Measurements from ENCODE around the gene LGALS1.

Gene LGALS1

DNA sequence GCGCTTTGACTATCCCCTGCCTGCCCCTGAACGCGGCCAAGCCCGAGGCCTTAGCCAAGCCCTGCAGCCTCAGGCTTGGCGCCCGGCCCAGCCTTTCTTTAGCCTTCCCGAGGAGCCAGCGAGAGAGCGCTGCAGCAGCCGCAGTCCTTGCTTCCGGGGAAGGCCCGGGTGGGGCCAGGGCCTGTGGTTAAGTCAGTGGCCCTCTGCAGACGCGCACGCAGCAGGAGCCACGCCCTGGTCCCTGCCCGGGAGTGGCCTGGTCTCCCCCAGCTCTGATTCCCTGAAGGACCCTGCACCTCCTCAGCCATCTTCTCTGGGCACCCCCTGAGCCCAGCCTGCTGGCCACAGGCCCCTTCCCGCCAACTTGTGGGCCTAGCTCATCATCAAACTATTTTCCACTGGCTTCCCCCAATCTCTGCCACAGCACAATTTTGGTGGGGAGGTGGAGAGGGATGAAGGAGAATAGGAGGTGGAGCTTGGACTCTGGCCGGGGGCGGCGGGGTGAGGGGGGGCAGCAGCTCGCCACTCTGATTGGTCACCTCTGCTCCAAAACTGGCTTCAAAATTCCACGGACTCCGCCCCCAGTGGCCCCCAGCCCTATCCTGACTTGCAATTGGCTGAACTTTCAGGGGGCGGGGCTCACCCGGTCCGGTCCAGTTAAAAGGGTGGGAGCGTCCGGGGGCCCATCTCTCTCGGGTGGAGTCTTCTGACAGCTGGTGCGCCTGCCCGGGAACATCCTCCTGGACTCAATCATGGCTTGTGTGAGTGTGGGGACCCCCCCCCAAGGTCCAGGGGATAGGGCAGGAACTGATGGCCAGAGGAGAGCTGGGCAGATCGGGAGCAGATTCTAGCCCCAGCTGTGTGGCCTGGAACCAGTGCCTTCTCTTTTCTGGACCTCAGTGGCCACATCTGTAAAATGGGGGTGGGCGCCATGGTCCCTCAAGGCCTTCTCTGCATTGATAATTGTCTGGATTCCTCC, at the start of gene LGALS1:
LGALS1 (plus strand) TSS at position 686 of the 979 bp plus-strand sequence; CDS start at position 753, 67 bp downstream.
- DNase-seq (ENCODE audit: low read depth): no peak

GRCh38 chr22:37625737-37626136, 49.7 kb upstream of the LGALS1 start:
- no peak for DNase-seq (ENCODE audit: low read depth)

- no peak for DNase-seq (ENCODE audit: low read depth)
These were observed 49.3 kb upstream of the LGALS1 start for GRCh38 chr22:37626144-37626543.

- DNase-seq (ENCODE audit: low read depth): no peak
These were observed 48.8 kb upstream of the LGALS1 start for GRCh38 chr22:37626556-37627075.

- no peak for DNase-seq (ENCODE audit: low read depth)
These were observed 48.3 kb upstream of the LGALS1 start for GRCh38 chr22:37627121-37627520.

DNA sequence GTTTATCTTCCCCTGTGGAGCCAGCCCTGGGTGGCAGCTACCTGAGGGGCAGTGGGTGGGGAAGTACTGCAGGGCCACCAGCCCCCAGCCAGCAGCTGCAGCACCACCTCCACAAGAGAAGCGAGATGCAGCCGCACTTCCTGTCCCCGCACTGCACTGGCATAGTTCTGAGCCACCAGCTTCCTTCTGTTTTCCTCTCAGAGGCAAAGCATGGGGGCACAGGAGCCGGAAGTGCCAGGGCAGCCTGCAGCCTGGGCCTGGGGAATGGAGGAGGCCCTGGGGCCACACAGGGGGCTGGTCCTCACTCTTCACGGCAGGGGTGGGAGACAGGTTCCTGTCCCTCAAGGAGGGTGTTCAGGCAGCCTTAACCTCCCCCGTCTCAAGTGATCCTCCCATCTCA, 47.9 kb upstream of the LGALS1 start:
- DNase-seq (ENCODE audit: low read depth): no peak

GRCh38 chr22:37628830-37629229, 46.6 kb upstream of the LGALS1 start:
- no peak for DNase-seq (ENCODE audit: low read depth)

DNA sequence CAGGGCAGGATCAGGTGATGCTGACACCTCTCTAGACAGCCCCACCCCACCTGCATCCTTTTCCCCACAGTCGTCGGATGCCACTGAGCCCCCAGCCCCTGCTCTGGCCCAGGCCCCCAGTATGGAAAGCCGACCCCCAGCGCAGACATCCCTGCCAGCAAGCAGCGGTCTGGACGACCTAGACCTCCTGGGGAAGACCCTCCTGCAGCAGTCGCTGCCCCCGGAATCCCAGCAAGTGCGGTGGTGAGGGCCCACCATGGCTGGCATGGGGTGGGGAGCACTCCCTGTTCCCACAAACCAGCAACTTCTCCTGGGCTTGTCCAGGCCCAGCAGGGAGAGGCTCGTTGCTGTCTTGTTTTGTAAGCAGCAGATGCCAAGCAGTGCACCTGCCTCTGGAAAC, 45.5 kb upstream of the LGALS1 start:
- DNase-seq (ENCODE audit: low read depth): no peak

- no peak for DNase-seq (ENCODE audit: low read depth)
These were observed 44.5 kb upstream of the LGALS1 start for GRCh38 chr22:37630839-37631435.

DNA sequence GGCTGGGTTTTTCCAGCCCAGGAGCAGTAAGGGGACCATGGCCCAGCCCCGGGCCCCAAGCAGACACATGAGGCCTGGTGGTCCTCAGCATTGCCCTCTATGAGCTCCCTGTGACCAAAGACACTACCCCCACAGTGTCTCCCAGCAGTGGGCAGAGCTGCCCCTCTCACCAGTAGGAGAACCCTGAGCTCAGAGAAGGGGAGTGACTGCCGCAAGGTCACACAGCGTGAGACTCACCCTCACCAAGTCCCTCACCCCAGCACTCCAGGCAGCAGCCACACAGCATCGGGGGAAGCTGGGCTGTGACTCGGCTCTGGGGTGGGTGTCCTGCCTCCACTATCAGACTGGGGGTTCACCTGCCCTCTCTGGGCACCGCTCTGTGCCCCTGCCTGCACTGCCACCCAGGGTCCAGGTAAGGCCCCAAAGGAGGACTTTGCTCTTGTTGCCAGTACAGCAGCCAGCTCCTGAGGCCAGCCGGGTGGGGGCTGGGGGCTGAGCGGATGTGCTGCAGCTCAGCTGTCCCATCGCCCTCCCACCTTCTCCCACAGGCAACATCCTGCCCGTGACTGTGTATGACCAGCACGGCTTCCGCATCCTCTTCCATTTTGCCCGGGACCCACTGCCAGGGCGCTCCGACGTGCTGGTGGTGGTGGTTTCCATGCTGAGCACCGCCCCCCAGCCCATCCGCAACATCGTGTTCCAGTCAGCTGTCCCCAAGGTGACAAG, 43.8 kb upstream of the LGALS1 start:
- no peak for DNase-seq (ENCODE audit: low read depth)

DNA sequence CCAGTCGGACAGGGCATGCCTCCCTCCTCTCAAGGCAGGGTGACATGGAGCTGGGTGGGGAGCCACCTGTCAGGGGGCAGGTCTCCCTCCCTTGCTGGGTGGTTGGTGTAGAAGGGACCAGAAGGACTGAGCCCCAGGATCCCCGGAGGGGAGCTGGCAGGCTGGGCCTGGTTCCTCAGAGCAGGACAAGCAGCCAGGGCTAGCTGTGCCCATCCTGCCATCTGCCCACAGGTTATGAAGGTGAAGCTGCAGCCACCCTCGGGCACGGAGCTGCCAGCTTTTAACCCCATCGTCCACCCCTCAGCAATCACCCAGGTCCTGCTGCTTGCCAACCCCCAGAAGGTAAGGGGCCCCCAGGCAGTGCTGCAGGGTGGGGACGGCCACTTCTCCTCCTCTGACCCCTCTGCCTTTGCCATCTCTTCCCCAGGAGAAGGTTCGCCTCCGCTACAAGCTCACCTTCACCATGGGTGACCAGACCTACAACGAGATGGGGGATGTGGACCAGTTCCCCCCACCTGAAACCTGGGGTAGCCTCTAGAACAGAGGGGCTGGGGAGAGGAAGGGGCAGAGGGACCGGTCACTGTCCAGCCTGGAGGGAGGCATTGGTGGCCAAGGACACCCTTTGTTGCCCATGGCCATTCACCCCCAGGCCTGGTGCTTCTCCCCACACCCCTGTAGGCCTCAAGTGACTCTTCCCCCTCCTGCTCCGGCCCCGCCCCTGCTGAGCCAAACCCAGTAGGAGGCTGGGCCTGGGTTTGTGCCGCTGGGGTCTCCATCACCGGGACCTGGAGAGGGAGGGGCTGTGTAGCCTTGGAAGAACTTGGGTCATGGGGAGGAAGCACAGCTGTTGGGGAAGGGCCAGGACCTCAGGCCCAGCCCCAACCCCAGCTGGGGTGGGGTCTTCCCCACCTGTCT, 43.0 kb upstream of the LGALS1 start:
- no peak for DNase-seq (ENCODE audit: low read depth)

GRCh38 chr22:37633089-37633624, 42.3 kb upstream of the LGALS1 start:
- no peak for DNase-seq (ENCODE audit: low read depth)

GRCh38 chr22:37633625-37634416, 41.6 kb upstream of the LGALS1 start:
- DNase-seq (ENCODE audit: low read depth): no peak

DNA sequence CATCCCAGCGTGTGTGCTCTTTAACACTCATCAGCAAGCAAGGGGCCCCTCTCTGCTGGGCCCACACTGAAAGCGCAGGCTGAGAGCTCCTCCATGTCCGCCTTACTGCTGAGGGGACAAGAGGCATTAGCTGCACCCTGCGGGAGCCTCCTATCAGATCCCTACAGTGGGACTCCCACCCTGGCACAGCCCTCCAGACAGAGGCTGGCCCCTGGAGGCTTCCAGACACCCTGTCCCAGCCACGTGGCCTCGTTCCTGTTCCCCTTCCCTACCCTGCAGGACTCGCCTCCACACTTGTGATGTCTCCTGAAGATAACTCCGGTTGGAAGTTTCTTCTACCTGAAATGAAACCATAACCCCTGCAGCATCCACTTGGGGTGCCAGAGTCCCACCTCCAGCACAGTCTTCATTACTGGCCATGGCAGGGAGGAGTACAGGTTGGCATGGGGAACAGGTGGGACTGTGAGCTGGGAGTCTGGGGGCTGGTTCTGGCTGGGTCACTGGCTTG, 41.0 kb upstream of the LGALS1 start:
- DNase-seq (ENCODE audit: low read depth): no peak

GRCh38 chr22:37635157-37635556, 40.3 kb upstream of the LGALS1 start:
- no peak for DNase-seq (ENCODE audit: low read depth)

- DNase-seq (ENCODE audit: low read depth): no peak
These were observed 39.1 kb upstream of the LGALS1 start for GRCh38 chr22:37636186-37636948.

DNA sequence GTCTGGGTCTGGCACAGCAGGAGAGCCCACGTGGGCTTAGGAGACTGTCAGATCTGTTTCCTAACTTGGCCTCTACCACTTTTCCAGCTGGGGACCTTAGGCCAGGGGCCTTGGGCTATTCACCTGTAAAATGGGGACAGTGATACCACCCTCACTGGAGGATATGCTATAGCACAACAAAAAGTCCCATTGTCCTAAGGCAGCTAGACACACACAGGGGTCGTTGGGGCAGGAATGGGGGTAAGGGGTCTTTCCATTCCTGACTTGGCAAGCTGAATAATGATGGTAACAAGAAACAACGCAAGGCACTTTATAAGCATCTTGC, 38.5 kb upstream of the LGALS1 start:
- no peak for DNase-seq (ENCODE audit: low read depth)

DNA sequence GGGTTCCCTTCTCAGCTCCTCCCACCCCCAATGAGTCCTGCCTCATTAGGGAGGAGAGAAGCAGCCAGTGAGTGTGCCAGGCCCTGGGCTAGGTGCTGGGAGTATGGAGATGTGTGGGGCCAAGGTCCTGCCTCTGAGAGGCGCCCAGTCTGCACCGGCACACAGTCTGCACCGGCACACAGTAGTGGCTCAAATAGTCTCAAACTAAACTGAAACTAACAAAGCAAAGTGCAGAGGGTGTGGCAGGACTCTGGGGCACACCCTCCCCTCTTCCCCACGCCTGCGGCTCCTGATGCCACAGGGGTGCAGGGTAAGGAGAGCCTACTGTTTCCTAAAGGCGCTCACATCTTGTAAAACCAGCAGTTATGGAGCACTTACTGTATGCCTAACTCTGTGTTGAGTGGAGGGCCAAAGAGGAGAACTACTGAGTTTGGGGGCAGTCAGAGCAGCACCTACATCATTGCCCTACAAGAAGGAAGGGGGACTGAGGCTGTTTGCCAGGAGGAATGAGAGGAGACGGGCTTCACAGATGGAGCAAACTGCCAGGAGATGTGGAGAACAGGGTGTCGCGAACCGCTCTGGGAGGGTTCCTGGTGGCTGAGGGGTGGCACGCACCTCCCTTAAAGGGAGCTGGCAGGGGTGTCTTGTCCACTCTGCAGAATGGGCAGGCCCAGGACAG, 36.9 kb upstream of the LGALS1 start:
- no peak for DNase-seq (ENCODE audit: low read depth)
